ENCODE data around the gene STARD3.

GRCh38 chr17:39702901-39703893 is 66.3 kb downstream of the STARD3 start:
- TF ChIP-seq, protein P1, sequence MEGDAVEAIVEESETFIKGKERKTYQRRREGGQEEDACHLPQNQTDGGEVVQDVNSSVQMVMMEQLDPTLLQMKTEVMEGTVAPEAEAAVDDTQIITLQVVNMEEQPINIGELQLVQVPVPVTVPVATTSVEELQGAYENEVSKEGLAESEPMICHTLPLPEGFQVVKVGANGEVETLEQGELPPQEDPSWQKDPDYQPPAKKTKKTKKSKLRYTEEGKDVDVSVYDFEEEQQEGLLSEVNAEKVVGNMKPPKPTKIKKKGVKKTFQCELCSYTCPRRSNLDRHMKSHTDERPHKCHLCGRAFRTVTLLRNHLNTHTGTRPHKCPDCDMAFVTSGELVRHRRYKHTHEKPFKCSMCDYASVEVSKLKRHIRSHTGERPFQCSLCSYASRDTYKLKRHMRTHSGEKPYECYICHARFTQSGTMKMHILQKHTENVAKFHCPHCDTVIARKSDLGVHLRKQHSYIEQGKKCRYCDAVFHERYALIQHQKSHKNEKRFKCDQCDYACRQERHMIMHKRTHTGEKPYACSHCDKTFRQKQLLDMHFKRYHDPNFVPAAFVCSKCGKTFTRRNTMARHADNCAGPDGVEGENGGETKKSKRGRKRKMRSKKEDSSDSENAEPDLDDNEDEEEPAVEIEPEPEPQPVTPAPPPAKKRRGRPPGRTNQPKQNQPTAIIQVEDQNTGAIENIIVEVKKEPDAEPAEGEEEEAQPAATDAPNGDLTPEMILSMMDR (IDR thresholded peaks at IDR 0.05): no peak
- TF ChIP-seq POLR2AphosphoS5 (IDR thresholded peaks at IDR 0.05) (peak; percentile 88), POLR2A (IDR thresholded peaks at IDR 0.05) (no peak)
